ENCODE measurements around the gene TTLL11.

Gene TTLL11

DNA sequence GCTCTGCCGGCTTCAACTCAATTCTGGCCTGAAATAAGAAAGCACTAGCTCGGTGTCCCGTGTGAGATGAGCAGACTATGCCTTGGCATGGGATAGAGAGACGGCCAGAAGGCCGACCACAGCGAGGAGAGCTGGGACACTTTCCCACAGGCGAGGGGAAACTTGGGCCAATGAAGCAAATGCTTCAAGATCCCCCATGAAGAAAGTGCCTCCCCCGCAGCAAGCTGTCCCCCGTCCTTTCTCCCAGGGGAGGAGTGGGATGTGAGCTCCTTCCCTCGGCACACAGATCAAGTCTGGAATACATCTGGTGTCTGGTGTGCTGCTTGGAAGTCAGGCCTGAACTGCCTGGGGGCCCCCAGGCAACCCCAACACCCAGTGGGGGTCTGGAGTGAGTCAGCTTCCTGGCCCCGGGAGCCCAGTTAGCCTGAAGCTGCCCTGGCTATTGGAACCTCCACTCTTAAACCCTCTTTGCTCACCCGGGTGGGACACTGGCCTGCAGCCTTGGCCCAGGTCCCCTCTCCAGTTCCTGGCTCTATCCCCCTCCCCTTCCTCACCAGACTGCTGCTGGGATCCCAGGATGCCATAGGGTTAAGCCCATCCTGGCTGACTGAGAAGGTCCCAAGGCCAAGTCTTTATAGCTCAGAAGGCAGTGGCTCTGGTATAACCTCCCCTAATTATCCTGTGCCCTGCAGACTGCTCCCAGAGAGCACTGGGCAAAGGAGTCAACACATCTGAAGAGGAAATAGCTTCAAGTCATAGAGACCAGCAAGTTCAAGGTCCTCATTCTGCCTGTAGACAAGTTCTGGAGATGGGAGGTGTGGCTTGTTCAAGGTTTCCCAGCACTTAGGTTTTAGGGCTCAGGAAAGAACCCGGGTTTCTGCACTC is 205.3 kb downstream of the TTLL11 start:
- no peak for DNase-seq
- in situ Hi-C loops (cut with HindIII; ENCODE audit: low pct_ligation_motif_present, low pct_unique_long_range_greater_than_20kb, low sequenced_read_pairs) = no loop called here

DNA sequence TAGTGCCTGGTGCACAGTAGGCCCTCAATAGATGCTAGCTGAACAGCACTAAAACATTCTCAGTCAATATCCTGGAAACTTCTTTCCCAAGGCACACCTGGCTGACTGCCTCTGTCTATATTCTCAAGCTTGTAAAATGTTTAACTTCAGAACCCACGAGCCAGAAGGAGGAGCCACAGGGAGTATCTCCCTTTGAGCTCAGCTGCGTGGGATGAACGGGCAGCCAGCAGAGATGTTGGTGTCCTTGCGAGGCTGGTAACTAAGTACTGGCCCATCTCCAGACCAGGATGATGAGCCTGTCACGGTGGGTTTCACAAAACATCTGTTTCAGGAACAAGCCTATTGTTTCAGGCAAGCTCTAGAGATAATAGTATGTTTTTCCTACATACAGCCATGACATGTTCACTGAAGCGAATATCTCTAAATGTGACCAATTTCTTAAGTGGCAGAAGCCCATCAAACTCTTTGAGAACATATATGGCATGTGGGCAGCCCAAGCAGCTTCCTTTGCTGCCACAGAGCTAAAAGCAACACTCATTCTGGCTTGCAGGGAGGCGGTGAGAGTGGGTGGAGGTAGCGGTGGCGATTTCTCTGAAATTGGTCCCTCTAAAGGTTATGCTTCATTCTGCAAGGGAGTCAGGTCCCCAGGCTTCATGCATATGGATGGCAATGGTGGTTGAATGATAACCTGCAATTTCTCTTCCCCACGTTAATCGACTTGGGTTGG is 206.2 kb downstream of the TTLL11 start:
- DNase-seq = no peak
- in situ Hi-C loops (cut with HindIII; ENCODE audit: low pct_ligation_motif_present, low pct_unique_long_range_greater_than_20kb, low sequenced_read_pairs) = no loop called here

DNA sequence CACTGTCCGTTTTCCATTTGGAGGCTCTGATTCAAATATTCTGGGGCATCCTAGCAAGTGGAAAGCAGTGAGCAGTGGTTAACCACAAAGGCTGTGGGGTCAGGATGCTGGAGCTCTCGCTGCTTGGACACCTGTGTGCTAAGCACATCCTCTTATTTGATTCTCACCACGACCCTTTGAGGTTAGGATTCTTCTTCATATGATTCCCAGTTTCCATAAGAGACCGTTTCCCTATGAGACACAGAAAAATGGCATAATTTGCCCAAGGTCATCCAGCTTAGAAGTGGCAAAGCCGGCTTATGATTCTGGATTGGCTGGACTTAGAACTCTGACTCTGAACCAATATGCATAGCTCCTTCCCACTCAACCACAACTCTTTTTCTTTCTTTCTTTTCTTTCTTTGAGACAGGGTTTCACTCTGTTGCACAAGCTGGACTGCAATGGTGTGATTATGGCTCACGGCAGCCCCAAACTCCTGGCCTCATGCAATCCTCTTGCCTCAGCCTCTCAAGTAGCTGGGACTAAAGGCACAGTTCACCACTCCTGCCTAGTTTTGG is 207.7 kb downstream of the TTLL11 start:
- DNase-seq = peak; percentile 75
- in situ Hi-C loops (cut with HindIII; ENCODE audit: low pct_ligation_motif_present, low pct_unique_long_range_greater_than_20kb, low sequenced_read_pairs) = no loop called here

DNA sequence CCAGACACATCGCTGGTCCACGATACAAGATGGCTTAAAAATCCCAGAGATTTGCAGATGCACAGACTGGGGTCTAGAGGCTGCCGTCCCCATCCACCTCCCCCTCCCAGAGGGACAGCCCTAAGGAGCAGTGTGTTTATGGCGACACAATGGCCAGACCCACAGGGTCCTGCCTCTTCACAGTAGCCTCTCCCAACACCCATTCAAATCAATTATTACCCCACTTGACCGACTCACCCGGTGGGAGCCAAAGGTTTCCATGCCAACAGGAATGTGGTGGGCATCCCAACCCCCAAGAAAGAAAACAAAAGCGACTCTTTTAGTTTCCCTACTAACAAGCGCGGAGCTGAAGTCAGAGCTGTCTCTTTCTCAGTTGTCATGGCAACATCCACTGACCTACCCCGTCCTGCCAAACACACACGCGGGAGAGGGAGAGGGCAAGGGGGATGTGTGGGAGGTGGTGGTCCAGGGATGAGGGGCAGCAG is 209.0 kb downstream of the TTLL11 start:
- DNase-seq = no peak
- in situ Hi-C loops (cut with HindIII; ENCODE audit: low pct_ligation_motif_present, low pct_unique_long_range_greater_than_20kb, low sequenced_read_pairs) = no loop called here

DNA sequence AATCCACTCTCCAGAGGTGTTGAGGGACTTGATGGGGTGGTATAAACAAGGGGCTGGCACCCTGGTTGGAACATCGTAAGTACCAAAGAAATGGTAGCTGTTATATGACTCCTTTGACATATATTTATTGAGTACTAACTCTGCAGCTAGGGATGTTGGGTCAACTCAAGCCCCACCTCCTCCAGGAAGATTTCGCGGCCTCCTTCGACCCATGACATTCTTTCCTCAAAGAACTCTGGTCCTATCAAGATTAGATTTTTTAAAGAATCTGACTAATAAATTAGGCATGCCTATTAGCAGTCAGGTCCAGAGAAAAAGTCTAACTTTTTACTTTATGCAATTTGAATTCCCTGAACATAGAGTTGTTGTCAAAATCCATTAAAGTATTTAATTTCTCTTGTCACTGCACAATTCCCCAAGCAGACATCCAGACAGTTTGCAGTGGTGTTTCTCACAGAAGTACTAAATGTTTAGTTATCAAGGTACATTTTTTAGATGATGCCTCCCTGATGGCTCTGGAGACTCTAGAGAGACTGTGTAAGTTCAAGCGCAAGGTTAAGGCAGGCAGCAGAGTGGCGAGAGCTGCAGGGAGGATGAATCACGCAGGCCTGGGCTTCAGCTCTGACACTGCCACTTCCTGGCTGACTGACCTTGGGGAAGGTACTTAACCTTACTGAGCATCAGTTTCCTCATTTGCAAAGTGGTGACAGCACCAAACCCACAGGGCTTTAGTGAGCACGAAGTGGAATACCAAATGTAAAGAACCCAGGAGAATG is 209.6 kb downstream of the TTLL11 start:
- in situ Hi-C loops (cut with HindIII; ENCODE audit: low pct_ligation_motif_present, low pct_unique_long_range_greater_than_20kb, low sequenced_read_pairs) = no loop called here
- peak; percentile 51 for DNase-seq

DNA sequence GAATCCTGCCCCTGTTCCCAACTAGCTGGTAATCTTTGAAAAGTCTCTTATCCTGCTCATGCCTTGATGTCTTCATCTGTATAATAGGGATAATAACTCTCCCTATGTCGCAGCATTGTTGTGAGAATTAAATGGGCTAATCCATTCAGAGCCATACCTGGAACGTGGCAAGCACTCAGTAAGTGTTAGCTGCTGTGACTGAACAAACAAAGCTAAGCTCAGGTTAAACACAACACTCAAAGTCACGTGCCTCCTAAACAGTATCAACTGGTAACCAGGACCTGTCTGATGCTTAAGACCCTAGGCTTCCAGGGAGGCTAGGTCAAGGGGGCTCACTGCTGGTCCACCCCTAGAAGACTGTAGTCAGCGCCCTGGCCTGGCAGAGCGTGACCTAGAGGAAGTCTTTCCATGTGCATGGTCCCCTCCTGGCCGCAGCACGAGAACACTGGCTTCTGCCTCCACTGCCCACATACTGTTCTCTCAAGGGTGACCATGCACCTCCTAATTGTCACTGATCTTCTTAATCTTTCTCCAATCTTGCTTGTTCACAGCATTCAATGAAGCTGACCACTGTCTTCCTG is 211.1 kb downstream of the TTLL11 start:
- in situ Hi-C loops (cut with HindIII; ENCODE audit: low pct_ligation_motif_present, low pct_unique_long_range_greater_than_20kb, low sequenced_read_pairs) = no loop called here
- no peak for DNase-seq

DNA sequence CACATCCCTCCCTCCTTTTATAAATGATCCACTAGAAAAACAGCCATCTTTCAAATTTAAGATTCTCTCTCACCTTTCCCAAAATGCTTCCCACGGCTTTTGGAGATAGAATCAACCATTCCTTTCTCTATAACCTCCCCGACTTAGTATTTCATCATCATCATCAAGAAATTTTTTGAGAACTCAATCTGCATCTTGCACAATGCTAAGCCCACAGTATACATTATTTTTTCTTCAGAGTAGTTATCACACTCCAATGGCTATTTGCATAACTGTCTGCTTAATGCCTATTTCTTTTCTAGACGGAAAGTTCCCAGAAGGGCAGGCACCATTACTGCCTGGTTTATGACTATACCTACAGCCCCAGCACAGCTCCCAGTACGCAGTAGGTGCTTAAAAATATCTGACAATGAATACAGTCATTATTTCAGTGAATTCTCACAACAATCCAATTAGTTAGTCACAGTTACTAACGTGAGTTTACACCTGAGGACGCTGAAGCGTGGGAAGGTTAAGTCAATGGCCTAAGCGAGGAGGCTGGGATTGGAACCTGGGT is 212.7 kb downstream of the TTLL11 start:
- in situ Hi-C loops (cut with HindIII; ENCODE audit: low pct_ligation_motif_present, low pct_unique_long_range_greater_than_20kb, low sequenced_read_pairs) = no loop called here
- no peak for DNase-seq

DNA sequence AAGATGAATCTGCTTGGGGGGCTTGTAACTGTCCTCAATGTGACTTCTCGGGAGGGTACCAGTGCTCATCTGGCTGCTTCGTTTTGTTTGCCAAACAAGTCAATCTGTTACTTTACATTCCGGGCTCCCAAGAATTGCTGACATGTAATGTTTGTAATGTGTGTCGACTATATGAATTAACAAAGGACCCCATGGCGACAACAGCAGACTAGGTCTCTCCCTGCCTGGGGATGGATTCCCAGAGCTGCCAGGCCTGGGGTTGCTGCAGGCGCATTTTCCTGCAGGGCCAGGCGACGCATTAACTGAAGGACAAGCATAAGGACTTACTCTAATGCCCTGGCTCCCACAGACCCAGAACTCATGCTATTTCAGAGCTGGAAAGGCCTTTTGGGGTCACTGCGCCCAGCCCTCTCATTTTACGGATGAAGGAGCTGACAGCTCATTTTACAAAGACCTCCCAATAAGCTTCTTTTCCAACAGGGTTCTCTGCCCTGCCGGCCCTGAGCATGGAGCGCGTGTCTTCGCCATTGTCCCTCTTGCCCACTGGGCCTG is 214.8 kb downstream of the TTLL11 start:
- DNase-seq = no peak
- in situ Hi-C loops (cut with HindIII; ENCODE audit: low pct_ligation_motif_present, low pct_unique_long_range_greater_than_20kb, low sequenced_read_pairs) = no loop called here

DNA sequence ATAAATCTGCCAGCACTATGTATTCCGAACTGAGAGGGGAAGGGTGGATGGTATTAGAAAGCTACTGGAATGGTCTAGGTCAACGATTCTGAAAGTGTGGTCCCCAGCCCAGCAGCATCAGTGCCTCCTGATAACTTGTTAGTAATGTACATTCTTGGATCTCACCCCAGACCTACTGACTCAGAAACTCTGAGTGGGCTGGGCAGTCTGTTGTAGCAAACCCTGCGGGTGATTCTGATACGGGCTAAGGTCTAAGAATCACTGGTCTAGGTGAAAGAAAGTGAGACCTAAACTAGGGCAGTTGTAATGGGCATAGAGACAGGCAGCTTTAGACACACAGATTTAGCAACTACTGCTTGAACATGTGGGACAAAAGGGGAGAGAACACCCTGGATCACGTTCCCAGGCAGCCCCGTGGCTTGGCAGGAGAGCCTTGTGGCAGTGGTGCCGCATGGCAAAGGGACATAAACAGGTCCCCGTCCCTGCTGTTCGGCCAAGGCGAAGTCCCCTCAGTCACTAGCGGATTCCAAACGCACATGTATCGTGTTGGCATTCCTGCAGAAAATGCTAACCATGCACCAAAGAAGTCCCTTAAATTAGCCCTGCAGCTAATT is 216.3 kb downstream of the TTLL11 start:
- DNase-seq = peak; percentile 73
- in situ Hi-C loops (cut with HindIII; ENCODE audit: low pct_ligation_motif_present, low pct_unique_long_range_greater_than_20kb, low sequenced_read_pairs) = no loop called here

DNA sequence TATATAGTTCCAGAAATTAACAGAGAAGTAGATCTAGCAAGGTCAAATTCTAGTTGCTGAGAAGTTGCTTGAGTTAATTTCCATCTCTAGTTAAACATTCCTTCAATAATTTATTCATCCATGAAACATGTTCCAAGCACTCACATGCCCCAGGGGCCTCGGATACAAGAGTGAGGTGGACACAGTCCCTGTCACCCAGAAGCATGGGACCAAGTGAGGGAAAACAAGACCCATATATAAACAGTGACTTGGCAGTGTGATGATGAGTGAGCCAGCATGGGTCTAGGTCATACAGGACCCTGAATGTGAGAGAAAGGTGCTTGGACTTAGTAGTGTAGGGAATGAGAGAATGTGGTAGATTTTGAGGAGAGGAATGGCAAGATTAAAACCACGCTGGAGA is 216.9 kb downstream of the TTLL11 start:
- in situ Hi-C loops (cut with HindIII; ENCODE audit: low pct_ligation_motif_present, low pct_unique_long_range_greater_than_20kb, low sequenced_read_pairs) = no loop called here
- no peak for DNase-seq

DNA sequence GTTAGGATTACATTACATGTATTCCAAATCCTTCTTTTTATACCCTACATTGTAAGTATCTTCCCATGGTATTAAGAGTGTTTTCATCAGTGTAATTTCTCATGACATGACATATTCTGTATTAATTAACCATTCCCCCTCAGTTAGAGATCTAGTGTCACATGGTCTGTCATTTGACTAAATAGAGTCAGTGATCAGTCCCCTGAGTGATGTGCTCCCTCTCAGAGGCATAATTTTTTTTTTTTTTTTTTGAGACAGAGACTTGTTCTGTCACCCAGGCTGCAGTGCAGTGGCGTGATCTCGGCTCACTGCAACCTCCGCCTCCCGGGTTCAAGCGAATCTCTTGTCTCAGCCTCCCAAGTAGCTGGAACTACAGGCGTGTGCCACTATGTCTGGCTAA is 218.6 kb downstream of the TTLL11 start:
- no peak for DNase-seq
- in situ Hi-C loops (cut with HindIII; ENCODE audit: low pct_ligation_motif_present, low pct_unique_long_range_greater_than_20kb, low sequenced_read_pairs) = no loop called here

DNA sequence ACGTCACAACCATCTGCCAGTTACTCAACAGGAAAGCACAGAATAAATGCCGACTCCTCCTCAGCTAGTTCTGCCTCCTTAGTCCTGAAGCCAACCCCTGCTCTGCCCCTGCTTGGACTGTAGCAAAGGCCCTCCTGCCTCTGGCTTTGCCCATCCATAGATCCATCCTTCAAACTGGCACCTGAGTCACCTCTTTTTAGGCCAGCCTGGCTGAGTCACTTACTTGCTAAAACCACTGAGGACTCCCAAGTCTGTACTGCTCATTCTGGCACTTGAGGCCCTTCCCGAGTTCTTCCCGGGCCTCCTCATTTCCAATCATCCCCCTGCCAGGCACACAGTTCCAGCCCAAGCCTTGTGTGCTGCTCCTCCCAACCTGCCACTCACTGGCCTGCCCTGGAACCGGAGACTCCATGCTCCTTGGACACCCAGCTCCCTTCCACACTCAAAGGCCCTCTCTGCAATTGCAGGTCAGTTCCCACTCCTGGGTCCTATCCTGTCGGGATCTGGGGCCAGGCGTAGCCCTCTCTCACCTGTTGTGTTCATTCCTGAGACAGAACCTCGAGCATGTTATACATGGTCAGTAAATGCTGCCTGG is 221.6 kb downstream of the TTLL11 start:
- no peak for DNase-seq
- in situ Hi-C loops (cut with HindIII; ENCODE audit: low pct_ligation_motif_present, low pct_unique_long_range_greater_than_20kb, low sequenced_read_pairs) = no loop called here

DNA sequence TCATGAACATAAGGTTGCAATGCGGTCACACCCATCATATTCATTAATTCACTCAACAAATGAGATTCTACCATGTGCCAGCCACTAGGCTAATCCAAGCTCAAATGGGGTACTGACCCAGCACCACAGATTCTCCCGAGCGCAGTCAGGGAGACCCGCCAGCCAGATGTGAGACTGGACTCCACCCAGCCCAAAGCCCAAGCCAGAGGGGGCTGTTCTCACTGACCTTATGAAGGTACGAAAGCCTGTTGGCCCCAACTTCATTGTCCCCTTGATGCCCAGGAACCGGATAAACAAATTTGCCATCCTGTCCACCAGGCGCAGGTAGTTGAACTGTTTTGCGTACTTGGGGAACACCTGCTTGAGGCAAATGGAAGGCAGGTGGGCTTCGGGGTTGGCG is 222.8 kb downstream of the TTLL11 start:
- in situ Hi-C loops (cut with HindIII; ENCODE audit: low pct_ligation_motif_present, low pct_unique_long_range_greater_than_20kb, low sequenced_read_pairs) = no loop called here
- no peak for DNase-seq

DNA sequence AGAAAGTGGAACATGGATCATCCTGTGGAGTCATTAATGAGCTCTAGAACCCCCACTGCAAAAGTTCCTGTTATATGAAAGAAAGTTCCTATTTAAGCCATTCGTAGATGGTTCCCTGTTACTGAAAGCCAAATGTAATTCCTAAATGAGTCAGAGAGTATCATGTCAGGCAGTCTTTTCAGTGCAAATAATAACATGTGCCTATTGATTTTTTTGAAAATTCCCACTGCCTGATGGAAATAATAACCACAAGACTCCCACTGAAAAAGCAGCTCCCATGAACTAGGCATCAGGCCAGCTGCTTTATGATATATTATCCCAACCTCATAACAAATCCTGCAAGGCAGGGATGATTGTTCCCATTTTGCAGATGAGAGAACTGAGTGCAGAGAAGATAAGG is 224.5 kb downstream of the TTLL11 start:
- in situ Hi-C loops (cut with HindIII; ENCODE audit: low pct_ligation_motif_present, low pct_unique_long_range_greater_than_20kb, low sequenced_read_pairs) = no loop called here
- no peak for DNase-seq

DNA sequence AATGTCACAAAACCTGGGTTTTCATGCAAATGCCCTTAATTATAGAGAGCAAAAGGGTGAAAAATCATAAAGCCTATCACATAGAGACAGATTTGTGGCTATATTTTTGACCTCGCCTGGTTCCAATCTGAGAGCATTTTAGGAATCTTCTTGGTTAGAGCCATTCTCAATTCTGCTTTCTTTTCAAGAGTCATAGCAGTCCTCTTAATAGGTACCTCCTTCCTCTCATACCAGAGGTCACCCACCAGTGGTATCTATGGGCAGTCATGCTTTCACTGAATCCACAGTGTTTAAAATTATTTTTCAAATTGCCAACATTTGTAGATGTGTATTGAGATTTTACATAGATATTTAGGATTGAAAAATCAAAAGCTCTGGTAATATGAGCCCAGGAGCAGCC is 226.2 kb downstream of the TTLL11 start:
- in situ Hi-C loops (cut with HindIII; ENCODE audit: low pct_ligation_motif_present, low pct_unique_long_range_greater_than_20kb, low sequenced_read_pairs) = no loop called here
- no peak for DNase-seq

DNA sequence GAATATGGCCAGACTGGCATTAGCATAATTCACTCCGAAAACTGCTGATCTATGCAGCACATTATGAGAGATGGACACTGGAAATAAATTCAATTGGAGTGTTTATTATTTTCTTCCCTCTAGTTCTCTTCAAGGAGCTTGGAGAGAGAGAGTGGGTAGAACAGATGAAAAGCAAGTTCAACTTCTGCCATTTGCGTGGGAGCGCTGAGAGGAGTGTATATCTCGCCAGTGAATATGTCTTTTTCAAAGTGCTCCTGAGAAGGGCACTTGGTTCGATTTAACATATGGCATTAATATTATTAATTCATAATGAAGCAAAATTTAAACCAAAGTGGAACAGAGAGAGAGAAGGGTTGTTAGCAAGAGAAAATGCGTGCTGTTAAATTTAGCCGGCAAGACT is 227.2 kb downstream of the TTLL11 start:
- DNase-seq = no peak
- in situ Hi-C loops (cut with HindIII; ENCODE audit: low pct_ligation_motif_present, low pct_unique_long_range_greater_than_20kb, low sequenced_read_pairs) = no loop called here

DNA sequence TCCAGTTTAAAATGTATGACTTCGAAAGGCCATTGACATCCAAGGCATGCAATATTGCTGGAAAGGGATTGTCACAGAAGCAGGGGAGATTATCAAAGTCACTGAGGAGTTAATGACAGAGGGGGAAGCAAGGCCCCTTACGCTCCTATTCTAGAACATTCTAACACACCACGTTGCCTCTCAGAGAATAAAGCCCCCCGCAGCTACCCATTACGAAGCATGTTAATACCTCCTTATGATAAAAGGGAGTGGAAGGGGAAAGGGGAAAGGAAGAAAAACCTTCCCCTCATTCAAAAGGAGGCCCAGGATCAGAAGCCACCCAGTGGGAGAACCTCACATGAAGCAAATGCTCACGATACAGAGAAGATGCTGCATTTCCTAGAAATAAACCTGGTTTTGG is 228.0 kb downstream of the TTLL11 start:
- no peak for DNase-seq
- in situ Hi-C loops (cut with HindIII; ENCODE audit: low pct_ligation_motif_present, low pct_unique_long_range_greater_than_20kb, low sequenced_read_pairs) = no loop called here
